Right cardiac atrium (tissue), 5 donors: Measurements from ENCODE around the gene DHRSX. TPM values are rescaled to one million over a fixed set of nuclear protein-coding genes. Genes with fewer than 3 reads are reported as not detected.
"Not testable (repeated sequence)": the region's sequence is repeated elsewhere in the genome, so short reads cannot be mapped to it uniquely, and the experiment has no call there.

Experiments used
- ATAC-seq, 2 donors: fragments of 200-7000 bp; cut with Tn5 transposase; one replicate each; pipeline versions ENCODE4 v1.8.0 to v1.9.1; 2020; ENCODE audit warnings: moderate library complexity in 2 of 2, mild to moderate bottlenecking in 1 of 2
- DNase-seq, 3 donors: peaks; one replicate each; pipeline ENCODE4 v3.0.0-alpha.2; 2020
- H3K27ac ChIP-seq: one replicate; pipeline ENCODE4 v1.5.1; 2013; ENCODE audit warnings: mild to moderate bottlenecking, low read length, control low read depth, moderate library complexity
- H3K27me3 ChIP-seq: one replicate; pipeline ENCODE4 v1.6.1; 2013; ENCODE audit not compliant: control insufficient read depth, insufficient read depth
- H3K4me1 ChIP-seq: one replicate; pipeline ENCODE4 v1.6.1; 2013; ENCODE audit warnings: low read length; ENCODE audit not compliant: control insufficient read depth, insufficient read depth
- H3K4me3 ChIP-seq: one replicate; pipeline ENCODE4 v1.5.1; 2013; ENCODE audit warnings: low read length, control low read depth
- H3K9me3 ChIP-seq: one replicate; pipeline ENCODE4 v1.6.1; 2013; ENCODE audit warnings: low read length; ENCODE audit not compliant: control insufficient read depth
- WGBS: extraction: QIAGEN DNeasy Blood & Tissue Kit; methylation state at CpG from one replicate; pipeline ENCODE4 v1.1.7; 2013; 5-methylcytosine and 5-hydroxymethylcytosine counted together
- intact Hi-C, 4 donors: fragments of 100-400 bp; cut with DNase I; formaldehyde crosslinking; loops; one replicate each; pipeline versions ENCODE4 v1.11.0 to v1.14.0; 2022 to 2023
- polyA plus RNA-seq: library from polyadenylated mRNA; stranded (reverse); fragments of 200-250 nt; gene quantifications from one replicate; pipeline ENCODE4 v1.2.3, GENCODE V29; 2013
- total RNA-seq, 4 donors: library from RNA; stranded (reverse); fragmentation: NEBNext Ultra II Directional; extraction: Animal tissue kit (Norgen Biotek cat#: 25700); gene quantifications; one replicate each; pipeline ENCODE4 v1.2.1, GENCODE V29; 2021
- donor health status: healthy with polysubstance abuse.
- donor health status: DM: no; HTN: yes; CAD: no.
- donor health status: DM: no; HTN: no; CAD: no.
- donor health status: DM: no; HTN: yes; CAD: no; lungs with severe emphysema.
- donor health status: DM: yes; HTN: yes; CAD: no.

DHRSX gene
- total and polyA plus RNA-seq, 5 donors, result 22.2 to 43.7 (median 30.1) TPM

- DNase-seq (no peak), ATAC-seq (no peak)
- Histone ChIP-seq H3K9me3 (no peaks in the 10 kb centered on the region), H3K4me1 (no peaks in the 10 kb centered on the region), H3K4me3 (no peak overlapping the region), H3K27me3 (no peaks in the 10 kb centered on the region), H3K27ac (no peak overlapping the region)
- intact Hi-C loops, result no loop called here
- WGBS, result 74% methylated on average over 8 of the region's 8 CpGs
These were observed 39.1 kb downstream of the DHRSX start for GRCh38 chrX:2461711-2462016.

- DNase-seq, H3K4me3 ChIP-seq, H3K27me3 ChIP-seq, H3K27ac ChIP-seq, H3K9me3 ChIP-seq, ATAC-seq, intact Hi-C loops, H3K4me1 ChIP-seq: not testable (repeated sequence)
- WGBS, result 73% methylated on average over 17 of the region's 17 CpGs
These were observed 39.7 kb downstream of the DHRSX start for GRCh38 chrX:2460821-2461710.

- H3K27me3 ChIP-seq, H3K27ac ChIP-seq, DNase-seq, ATAC-seq, H3K4me1 ChIP-seq, H3K9me3 ChIP-seq, intact Hi-C loops, H3K4me3 ChIP-seq: not testable (repeated sequence)
- WGBS, result 82% methylated on average over 10 of the region's 10 CpGs
These were observed 40.7 kb downstream of the DHRSX start for GRCh38 chrX:2460048-2460447.

- Histone ChIP-seq H3K27me3 (no peaks in the 10 kb centered on the region), H3K27ac (no peak overlapping the region), H3K9me3 (no peaks in the 10 kb centered on the region), H3K4me1 (no peaks in the 10 kb centered on the region), H3K4me3 (no peak overlapping the region)
- 88% methylated on average over 6 of the region's 6 CpGs for WGBS
- DNase-seq, result no peak
- no peak for ATAC-seq
- intact Hi-C loops, result no loop called here
These were observed 42.5 kb downstream of the DHRSX start for GRCh38 chrX:2458309-2458708.

- Histone ChIP-seq H3K27ac (no peak overlapping the region), H3K4me1 (no peaks in the 10 kb centered on the region), H3K4me3 (no peak overlapping the region), H3K9me3 (no peaks in the 10 kb centered on the region), H3K27me3 (no peaks in the 10 kb centered on the region)
- 91% methylated on average over 26 of the region's 26 CpGs for WGBS
- no peak for ATAC-seq
- DNase-seq, result no peak
- intact Hi-C loops, result no loop called here
These were observed 43.3 kb downstream of the DHRSX start for GRCh38 chrX:2457289-2458133.

GRCh38 chrX:2456091-2456490 is 44.7 kb downstream of the DHRSX start:
- DNase-seq, intact Hi-C loops, H3K27me3 ChIP-seq, H3K4me3 ChIP-seq, H3K27ac ChIP-seq, H3K4me1 ChIP-seq, ATAC-seq, H3K9me3 ChIP-seq: not testable (repeated sequence)
- 95% methylated on average over 8 of the region's 8 CpGs for WGBS

- H3K4me1 ChIP-seq, ATAC-seq, H3K9me3 ChIP-seq, H3K4me3 ChIP-seq, H3K27ac ChIP-seq, DNase-seq, H3K27me3 ChIP-seq, intact Hi-C loops: not testable (repeated sequence)
- WGBS, result 94% methylated on average over 9 of the region's 9 CpGs
These were observed 46.2 kb downstream of the DHRSX start for GRCh38 chrX:2454620-2455019.

GRCh38 chrX:2452799-2453198 is 48.0 kb downstream of the DHRSX start:
- H3K27ac ChIP-seq, result no peak overlapping the region
- 97% methylated on average over 4 of the region's 4 CpGs for WGBS
- H3K9me3 ChIP-seq, result no peaks in the 10 kb centered on the region
- ATAC-seq (peak in 1 of 2 donors; percentile 14), DNase-seq (no peak)
- no peak overlapping the region for H3K4me3 ChIP-seq
- H3K27me3 ChIP-seq, result no peaks in the 10 kb centered on the region
- H3K4me1 ChIP-seq, result no peaks in the 10 kb centered on the region
- intact Hi-C loops, result no loop called here

GRCh38 chrX:2452317-2452784 is 48.4 kb downstream of the DHRSX start:
- Histone ChIP-seq H3K4me1 (no peaks in the 10 kb centered on the region), H3K4me3 (no peak overlapping the region), H3K9me3 (no peaks in the 10 kb centered on the region), H3K27ac (no peak overlapping the region), H3K27me3 (no peaks in the 10 kb centered on the region)
- 93% methylated on average over 22 of the region's 22 CpGs for WGBS
- ATAC-seq (no peak), DNase-seq (no peak)
- intact Hi-C loops, result no loop called here

- no peaks in the 10 kb centered on the region for H3K4me1 ChIP-seq
- ATAC-seq, result peak in 1 of 2 donors; percentile 17
- no peak overlapping the region for H3K4me3 ChIP-seq
- 66% methylated on average over 25 of the region's 25 CpGs for WGBS
- DNase-seq, result no peak
- no peaks in the 10 kb centered on the region for H3K9me3 ChIP-seq
- no peak overlapping the region for H3K27ac ChIP-seq
- intact Hi-C loops, result no loop called here
- H3K27me3 ChIP-seq, result no peaks in the 10 kb centered on the region
These were observed 49.1 kb downstream of the DHRSX start for GRCh38 chrX:2451501-2452316.
